Erythroblast (primary cell): Measurements from ENCODE around the gene DOCK3.

Experiments
- GATA1 ChIP-seq: IDR thresholded peaks from 2 replicates; pipeline ENCODE4 v1.6.1; 2011; ENCODE audit warnings: low read depth, mild to moderate bottlenecking, control low read depth, low read length, moderate library complexity
- POLR2A ChIP-seq: IDR thresholded peaks from 2 replicates; pipeline ENCODE4 v1.6.1; 2011; ENCODE audit warnings: mild to moderate bottlenecking, low read length

DNA sequence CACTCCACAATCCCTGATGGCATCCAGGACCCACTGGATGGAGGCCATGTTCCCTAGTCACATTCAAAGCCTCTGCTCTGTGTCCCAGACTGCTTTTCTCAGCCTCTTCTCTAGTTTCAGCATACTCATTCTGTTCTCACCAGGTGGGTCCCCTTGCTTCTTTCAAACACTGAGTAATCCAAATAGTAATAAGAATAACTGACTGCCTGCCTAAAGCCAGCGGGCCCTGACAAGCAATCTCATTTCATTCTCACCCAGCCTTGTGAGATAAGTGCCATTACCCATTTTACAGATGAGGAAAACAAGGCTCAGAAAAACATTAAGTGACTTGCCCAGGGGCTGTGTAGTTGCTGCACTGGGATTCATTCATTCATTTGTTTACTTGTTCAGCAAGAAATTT is 32.3 kb upstream of the DOCK3 start:
- no peak for TF ChIP-seq POLR2A
- TF ChIP-seq GATA1: no peak
